T47D (cell line): ENCODE measurements around the gene USP33.
"Not testable (repeated sequence)": the region's sequence is repeated elsewhere in the genome, so short reads cannot be mapped to it uniquely, and the experiment has no call there.

Experiments used
- DNase-seq, 2 experiments: peaks; one replicate each; pipeline versions ENCODE4 v3.0.0 to v3.0.0-alpha.2; 2011 to 2012; ENCODE audit warnings: low read depth in 1 of 2, low spot score in 1 of 2
- JUND ChIP-seq: IDR thresholded peaks from 2 replicates; pipeline ENCODE4 v1.6.1; 2012; ENCODE audit warnings: low read depth
- in situ Hi-C: cut with HindIII; loops from 2 replicates; pipeline ENCODE4 v1.10.0; 2016; ENCODE audit warnings: low sequenced_read_pairs, low pct_unique_long_range_greater_than_20kb

The USP33 gene

GRCh38 chr1:77678660-77679610 lies 80.7 kb downstream of the USP33 start:
- DNase-seq, result no peak
- no peak for TF ChIP-seq JUND
- in situ Hi-C loops, result no loop called here

- DNase-seq, in situ Hi-C loops: not testable (repeated sequence)
These were observed 84.8 kb downstream of the USP33 start for GRCh38 chr1:77674807-77675206.

GRCh38 chr1:77673716-77674355 lies 85.8 kb downstream of the USP33 start:
- in situ Hi-C loops, result no loop called here
- DNase-seq, result no peak
- no peak for TF ChIP-seq JUND

GRCh38 chr1:77673030-77673429 lies 86.6 kb downstream of the USP33 start:
- no peak for TF ChIP-seq JUND
- DNase-seq, result no peak
- in situ Hi-C loops, result no loop called here

- in situ Hi-C loops, result no loop called here
- no peak for TF ChIP-seq JUND
- no peak for DNase-seq
These were observed 87.3 kb downstream of the USP33 start for GRCh38 chr1:77672374-77672773.

GRCh38 chr1:77671836-77672235 lies 87.8 kb downstream of the USP33 start:
- DNase-seq, result peak in 1 of 2 experiments; percentile 1
- TF ChIP-seq JUND, result no peak

GRCh38 chr1:77670330-77670729 lies 89.3 kb downstream of the USP33 start:
- no peak for TF ChIP-seq JUND
- no peak for DNase-seq
- in situ Hi-C loops, result no loop called here

More at GRCh38 chr1:77671836-77672235, 87.8 kb downstream of the USP33 start:
- in situ Hi-C loops, result no loop called here

- no peak for DNase-seq
- TF ChIP-seq JUND, result no peak
- in situ Hi-C loops, result no loop called here
These were observed 90.7 kb downstream of the USP33 start for GRCh38 chr1:77668924-77669449.

GRCh38 chr1:77664939-77665516 lies 94.6 kb downstream of the USP33 start:
- no peak for DNase-seq
- no peak for TF ChIP-seq JUND
- in situ Hi-C loops, result no loop called here

- in situ Hi-C loops, result no loop called here
- no peak for TF ChIP-seq JUND
- no peak for DNase-seq
These were observed 98.0 kb downstream of the USP33 start for GRCh38 chr1:77661696-77662095.

- TF ChIP-seq JUND, result no peak
- in situ Hi-C loops, result no loop called here
These were observed 99.6 kb downstream of the USP33 start for GRCh38 chr1:77659879-77660593.

GRCh38 chr1:77658271-77658670 lies 101.4 kb downstream of the USP33 start:
- no peak for TF ChIP-seq JUND
- in situ Hi-C loops, result no loop called here
- no peak for DNase-seq

More at GRCh38 chr1:77659879-77660593, 99.6 kb downstream of the USP33 start:
- no peak for DNase-seq
